Activated CD4-positive, alpha-beta T cell treated with anti-CD3 and anti-CD28 coated beads, Interleukin-2, amount 50 U/mL, for 24 hours (primary cell): ENCODE results near the gene SFTA2.
A peak's percentile ranks its signal among the peaks of the same experiment; 100 is the strongest.
"Not testable (repeated sequence)": the region's sequence is repeated elsewhere in the genome, so short reads cannot be mapped to it uniquely, and the experiment has no call there.

Experiments used
- DNase-seq, 2 donors: peaks; one replicate each; pipeline ENCODE4 v3.0.0-alpha.2; 2020; ENCODE audit warnings: low read depth in 1 of 2, low spot score in 1 of 2

The SFTA2 gene

DNA sequence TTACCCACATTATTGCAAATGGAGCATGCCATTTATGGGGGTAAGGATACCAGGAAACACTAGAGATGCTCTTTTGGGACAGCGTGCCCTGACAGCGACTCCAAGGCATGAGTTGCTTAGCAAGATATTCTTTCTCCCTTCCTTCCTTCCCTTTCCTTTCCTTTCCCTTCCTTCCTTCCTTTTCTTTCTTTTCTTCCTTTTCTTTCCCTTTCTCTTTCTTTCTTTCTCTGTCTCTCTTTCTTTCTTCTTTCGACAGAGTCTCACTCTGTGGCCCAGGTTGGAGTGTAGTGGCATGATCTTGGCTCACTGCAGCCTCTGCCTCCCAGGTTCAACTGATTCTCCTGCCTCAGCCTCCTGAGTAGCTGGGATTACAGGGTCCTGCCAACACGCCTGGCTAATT lies 12.1 kb upstream of the SFTA2 start:
- no peak for DNase-seq

- DNase-seq = no peak
Measured at GRCh38 chr6:30942338-30943060, 10.5 kb upstream of the SFTA2 start.

DNA sequence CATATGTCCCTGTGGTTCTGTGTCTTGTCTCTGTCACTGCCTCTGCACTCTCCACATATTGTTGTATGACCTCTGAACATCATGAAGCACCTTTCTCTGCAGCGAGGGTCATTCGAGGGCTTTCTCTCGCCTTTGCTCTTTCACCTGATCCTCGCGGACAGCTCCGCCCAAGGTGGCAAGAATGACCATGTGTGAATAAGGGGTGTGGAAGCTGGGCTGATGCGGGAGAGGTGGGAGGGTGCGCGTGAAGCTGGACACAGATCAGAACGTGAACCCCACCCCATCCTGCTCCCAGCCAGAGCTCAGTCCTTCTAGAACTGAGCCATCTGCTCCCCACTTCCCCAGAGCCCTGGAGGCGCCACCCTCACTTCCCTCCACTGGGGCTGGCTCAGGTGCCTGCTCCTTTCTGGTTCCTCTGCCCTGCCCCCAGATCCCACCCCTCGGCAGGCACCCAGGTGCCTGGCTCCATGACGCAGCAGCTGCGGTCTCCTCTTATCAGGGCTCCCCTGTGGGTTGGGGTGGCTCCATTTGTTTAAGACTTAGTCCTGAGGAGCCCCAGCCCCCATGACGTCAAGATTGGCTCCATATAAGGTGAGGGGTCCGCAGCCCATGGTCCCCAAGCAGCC lies 8.5 kb upstream of the SFTA2 start, which contains the start of gene MUCL3:
Gene MUCL3 (plus strand): TSS at position 613 of the 626 bp plus-strand sequence. CDS start 27 bp downstream, outside the sequence.
- DNase-seq = no peak

DNA sequence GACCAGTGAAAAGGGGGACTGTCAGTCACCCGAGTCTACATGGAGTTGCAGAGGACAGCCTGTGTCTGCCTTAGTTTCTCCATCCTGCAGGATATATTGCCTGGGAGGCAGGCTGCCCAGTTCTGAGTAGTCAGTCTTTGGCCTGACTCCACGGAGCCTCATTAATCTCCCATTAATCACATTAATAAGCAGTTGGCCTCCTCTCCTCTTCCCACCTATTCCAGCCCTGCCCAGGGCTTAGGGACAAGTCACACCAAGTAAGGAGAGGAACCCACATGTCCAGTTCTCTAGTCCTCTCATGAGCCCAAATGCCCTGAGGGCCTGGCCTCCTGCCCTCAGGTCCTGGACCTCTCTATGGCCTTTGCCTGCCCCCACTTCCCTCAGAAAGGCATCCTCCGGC lies 7.5 kb upstream of the SFTA2 start:
- DNase-seq = no peak

- DNase-seq = no peak
Measured at GRCh38 chr6:30938730-30939129, 6.8 kb upstream of the SFTA2 start.

- no peak for DNase-seq
Measured at GRCh38 chr6:30937265-30937664, 5.3 kb upstream of the SFTA2 start.

GRCh38 chr6:30935018-30935417 lies 3.0 kb upstream of the SFTA2 start:
- no peak for DNase-seq

DNA sequence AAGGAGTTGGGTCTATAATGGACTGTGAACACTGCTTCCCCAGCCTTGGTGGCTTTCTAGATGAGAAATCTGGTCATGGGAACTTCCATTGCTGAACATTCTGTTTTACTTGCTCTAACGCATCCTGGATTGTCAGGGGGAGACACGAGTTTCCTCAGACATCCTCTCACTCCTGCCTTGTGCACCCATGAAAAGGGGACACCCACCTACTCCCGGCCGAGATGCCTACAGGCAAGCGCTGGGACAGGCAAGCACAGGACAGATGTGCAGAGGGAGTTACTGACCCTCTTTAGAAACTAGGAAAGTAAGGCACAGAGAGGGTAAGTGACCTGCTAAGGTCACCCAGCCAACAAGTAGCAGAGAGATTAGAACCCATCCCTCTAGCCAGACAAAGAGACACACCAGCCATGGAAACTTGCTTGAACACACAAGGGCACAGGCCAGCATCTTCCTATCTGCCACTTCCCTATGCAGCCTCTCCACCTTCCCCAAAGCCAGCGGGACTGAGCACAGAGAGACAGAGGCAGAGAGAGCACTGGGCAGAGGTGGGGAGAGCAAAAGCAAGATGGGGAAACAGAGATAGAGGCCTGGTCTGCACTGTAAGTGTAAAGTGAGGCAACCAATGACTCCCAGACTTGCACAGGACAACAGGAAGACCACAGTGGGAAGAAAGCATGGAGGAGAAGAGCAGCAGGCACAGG lies 845 bp upstream of the SFTA2 start:
- no peak for DNase-seq

GRCh38 chr6:30931272-30931671 lies 698 bp downstream of the SFTA2 start:
- DNase-seq = no peak

GRCh38 chr6:30930506-30930905 lies 1.5 kb downstream of the SFTA2 start:
- no peak for DNase-seq

DNA sequence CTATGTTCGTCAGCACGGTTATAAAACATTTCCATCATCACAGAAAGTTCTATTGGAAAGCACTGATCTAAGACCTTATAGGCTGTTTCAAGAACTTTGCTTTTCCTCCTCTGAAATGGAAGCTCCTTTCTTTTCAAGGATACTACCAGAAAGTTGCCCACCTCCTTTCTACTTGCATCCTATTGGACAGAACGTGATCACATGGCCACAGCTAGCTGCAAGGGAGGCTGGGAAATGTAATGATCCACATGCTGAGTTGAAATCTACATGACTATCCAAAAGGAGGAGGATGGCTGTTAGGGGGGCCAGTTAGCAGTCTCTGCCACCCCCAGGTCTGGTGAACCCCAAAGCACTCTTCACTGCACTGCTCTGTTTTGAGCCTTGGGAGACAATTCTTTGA lies 3.3 kb downstream of the SFTA2 start:
- no peak for DNase-seq

GRCh38 chr6:30927080-30927479 lies 4.9 kb downstream of the SFTA2 start:
- not testable (repeated sequence) for DNase-seq

DNA sequence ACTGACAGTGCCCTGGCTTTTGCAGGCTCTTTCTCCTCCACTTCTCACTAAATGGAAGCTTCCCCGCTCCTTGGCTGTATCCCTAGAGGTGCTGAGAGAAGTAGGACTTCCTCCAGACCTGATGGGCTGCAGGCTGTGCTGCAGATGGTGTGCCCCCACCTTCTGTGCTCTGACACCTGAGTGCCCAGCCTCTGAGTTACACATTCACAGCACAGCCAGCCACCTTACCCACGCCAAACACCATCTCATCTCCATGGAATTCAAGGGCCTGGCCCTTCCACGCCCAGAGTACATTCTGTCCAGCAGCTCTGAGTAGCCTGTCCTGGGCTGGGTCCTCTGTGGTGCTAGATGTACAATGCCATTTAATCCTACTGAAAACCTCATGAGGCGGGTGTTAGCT lies 5.3 kb downstream of the SFTA2 start:
- no peak for DNase-seq

- DNase-seq = not testable (repeated sequence)
Measured at GRCh38 chr6:30924040-30924627, 7.8 kb downstream of the SFTA2 start.

GRCh38 chr6:30922447-30922852 lies 9.5 kb downstream of the SFTA2 start:
- no peak for DNase-seq

- DNase-seq = no peak
Measured at GRCh38 chr6:30918670-30919069, 13.3 kb downstream of the SFTA2 start.

DNA sequence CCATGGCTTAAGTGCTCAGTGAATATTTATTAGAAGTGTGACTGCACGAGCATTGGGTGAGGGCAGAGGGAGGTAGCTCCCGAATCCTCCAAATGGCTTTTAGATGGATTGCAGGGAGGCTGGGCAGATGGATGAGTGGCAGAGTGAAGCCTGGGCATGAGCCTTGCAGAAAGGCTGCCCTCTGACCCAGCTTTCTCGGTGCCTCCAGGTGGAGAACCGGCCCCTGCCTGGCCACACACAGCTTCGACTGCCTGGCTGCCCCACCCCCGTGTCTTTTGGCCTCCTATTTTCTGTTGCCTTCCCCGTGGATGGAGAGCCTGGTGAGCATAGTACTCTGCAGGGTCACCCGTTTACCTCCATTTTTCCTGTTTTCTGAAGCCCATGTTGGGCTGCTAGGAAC lies 14.5 kb downstream of the SFTA2 start:
- no peak for DNase-seq

- DNase-seq = no peak
Measured at GRCh38 chr6:30917041-30917440, 14.9 kb downstream of the SFTA2 start.

GRCh38 chr6:30915591-30915946 lies 16.4 kb downstream of the SFTA2 start:
- DNase-seq = peak in 1 of 2 donors; percentile 7

GRCh38 chr6:30914854-30915590 lies 16.9 kb downstream of the SFTA2 start:
- DNase-seq = no peak
